Posterior vena cava (tissue), 2 donors: ENCODE results near the gene SESN1. TPM values are rescaled to one million over a fixed set of nuclear protein-coding genes. Genes with fewer than 3 reads are reported as not detected.

Source experiments
- DNase-seq: peaks from one replicate; pipeline ENCODE4 v3.0.0-alpha.2; 2020; ENCODE audit warnings: low spot score
- intact Hi-C, 2 donors: fragments of 100-400 bp; cut with DNase I; formaldehyde crosslinking; loops; one replicate each; pipeline versions ENCODE4 v1.14.1 to v1.14.2; 2022 to 2023
- total RNA-seq, 2 donors: library from RNA; stranded (reverse); fragmentation: NEBNext Ultra II Directional; extraction: Animal tissue kit (Norgen Biotek cat#: 25700); gene quantifications; one replicate each; pipeline ENCODE4 v1.2.1, GENCODE V29; 2021
- donor health status: DM: yes; HTN: yes; CAD: no.
- donor health status: DM: yes; HTN: yes; CAD: no.

Gene SESN1
- total RNA-seq, 2 donors from 2014 or later: 25.3 to 33.8 TPM

DNA sequence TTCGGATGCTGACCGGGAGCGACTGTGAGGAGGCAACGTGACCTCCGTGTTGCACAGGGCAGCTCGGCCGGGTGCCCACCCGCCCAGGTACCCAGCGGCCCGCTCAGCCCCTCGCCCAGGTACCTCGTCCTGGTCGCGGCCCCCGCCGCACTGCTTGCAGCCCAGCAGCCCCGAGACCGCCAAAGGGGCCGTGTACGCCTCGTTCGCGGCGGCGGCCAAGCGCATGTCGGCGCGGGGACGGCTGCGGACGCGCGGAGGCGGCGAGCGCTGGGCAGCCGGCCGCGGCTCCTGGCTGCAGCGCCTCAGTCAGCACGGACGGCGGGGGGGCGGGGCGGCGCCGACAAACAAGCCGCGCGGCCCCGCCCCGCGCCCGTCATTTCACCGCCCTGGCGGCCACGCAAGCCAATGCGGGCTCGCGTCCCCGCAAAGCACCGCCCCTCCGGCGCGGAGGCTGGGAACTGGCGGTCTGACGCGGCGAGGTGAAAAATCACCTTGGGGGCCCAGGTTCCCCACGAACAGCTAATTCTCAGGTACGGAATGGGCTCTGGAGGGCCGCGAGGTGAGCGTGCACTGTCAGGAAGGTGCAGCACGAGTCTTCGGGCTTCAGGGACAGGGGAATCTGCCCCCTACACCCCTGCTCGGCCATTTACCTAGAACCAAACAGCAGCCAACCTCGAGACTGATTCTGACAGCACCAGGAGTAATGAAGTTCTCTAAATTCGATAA lies 85.2 kb downstream of the SESN1 start:
- intact Hi-C loops: loop anchor here in 1 of 2 donors (10.0 kb wide), 1 partner anchor 65 kb away; no protein-coding TSS in a partner anchor
- peak; percentile 98 for DNase-seq

DNA sequence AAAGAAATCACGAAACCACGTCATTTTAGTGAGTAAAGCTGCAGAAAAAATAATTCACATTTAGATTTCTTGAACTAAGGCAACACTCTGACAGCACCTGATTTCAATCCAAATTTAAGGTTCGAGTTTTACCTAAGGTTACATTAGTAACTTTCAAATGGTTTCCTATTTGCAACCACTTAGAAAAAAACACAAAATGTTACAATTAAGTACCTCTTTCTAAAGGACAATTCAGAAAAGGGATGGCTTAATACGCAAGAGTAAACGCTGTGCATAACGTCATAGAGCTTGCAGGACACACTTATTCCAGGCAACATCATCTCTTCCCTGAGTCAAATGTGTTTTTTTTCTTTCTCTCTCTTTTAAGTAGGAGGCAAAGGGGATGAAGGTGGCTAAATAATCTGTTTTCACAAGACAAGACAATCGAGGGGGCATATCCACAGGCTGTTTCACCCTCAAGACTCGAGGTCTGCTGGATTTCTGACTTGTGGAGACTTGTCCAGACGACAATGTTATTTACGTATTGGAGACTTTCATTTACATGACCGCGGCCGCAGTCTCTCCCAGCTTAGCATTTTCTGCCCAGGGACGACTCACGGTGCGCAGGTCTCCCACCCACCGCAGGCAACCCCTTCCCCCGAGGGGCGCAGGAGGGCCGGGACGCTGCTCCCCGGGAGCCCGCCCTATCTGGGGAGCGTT lies 86.0 kb downstream of the SESN1 start:
- intact Hi-C loops: loop anchor here in 1 of 2 donors (10.0 kb wide), 1 partner anchor 66 kb away; no protein-coding TSS in a partner anchor
- no peak for DNase-seq

DNA sequence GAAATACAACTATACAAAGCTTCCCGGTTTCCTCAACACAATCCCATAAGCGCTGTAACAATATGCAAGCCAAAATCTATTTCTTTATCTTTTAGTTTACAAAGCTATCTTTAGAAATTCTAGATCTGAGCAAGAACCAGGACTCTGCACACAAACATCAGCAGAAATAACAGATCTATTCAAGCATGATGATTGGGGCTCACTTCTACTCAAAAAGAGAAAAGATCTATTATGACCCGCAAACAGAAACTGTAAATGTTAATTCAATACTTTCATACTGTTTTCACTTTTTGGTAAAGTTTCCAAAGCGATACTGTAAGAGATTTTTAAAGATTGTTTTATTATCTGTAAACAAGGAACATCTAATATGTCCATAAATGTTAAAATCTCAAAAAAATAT lies 86.6 kb downstream of the SESN1 start:
- DNase-seq: no peak

DNA sequence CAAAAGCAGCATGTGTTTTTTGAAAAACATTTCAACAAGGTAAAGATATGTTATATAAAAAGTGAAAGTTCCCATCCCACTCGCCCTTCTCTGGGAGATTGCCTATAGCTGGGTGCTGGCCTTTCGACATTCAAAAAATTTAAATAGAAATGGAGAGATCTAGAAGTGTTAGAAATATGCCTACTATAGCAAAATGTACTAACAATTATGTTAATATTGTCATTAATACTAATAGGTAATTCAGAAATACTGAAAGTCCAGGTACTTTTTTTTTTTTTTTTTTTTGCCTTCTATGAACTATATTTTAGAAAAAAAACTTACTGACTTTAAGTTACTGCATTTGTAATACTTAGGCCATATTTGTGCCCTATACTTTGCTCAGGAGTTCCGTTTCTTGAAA lies 87.1 kb downstream of the SESN1 start:
- intact Hi-C loops: loop anchor here in 1 of 2 donors (10.0 kb wide), 1 partner anchor 67 kb away; no protein-coding TSS in a partner anchor

More for the DNA sequence above, 86.6 kb downstream of the SESN1 start:
- intact Hi-C loops: loop anchor here in 1 of 2 donors (10.0 kb wide), 1 partner anchor 67 kb away; no protein-coding TSS in a partner anchor

DNA sequence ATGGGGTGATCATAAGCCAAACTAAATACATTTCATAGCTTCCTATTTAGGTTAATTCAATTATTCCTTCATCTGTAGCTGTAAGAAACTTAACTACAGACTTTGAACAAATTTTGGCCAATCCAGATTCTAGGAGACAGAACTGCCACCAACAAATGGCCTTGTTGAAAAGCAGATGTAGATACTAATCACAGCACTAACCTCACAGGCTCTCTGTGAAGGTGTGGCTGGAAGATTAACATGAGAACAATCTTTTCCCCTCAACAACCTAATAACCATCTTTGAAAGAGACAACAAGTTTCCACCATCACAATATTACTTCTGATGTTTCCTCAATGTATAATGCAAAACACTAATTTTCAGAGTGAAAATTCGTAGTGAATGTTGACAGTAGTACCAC lies 87.8 kb downstream of the SESN1 start:
- DNase-seq: no peak
- intact Hi-C loops: loop anchor here in 1 of 2 donors (10.0 kb wide), 1 partner anchor 68 kb away; no protein-coding TSS in a partner anchor

More for the DNA sequence above, 87.1 kb downstream of the SESN1 start:
- DNase-seq: no peak

DNA sequence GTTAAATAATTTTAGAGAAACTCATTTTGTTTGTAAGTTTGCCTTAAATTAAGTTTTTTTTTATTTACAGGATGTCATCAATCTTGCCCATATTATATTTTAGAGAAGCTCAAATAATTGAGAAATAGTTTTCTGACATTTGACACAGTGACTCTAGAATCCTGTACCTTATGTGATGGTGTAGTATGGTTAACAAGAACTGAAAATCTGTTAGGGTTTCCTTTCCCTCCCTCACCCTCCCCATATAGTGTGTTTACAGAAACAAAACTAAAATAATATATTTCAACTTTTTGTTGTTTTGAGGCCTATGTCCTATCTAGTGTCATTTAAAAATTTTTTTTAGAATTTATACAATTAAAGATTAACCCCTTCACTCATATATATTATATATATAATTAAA lies 91.8 kb downstream of the SESN1 start:
- DNase-seq: no peak
- intact Hi-C loops: loop anchor here in 1 of 2 donors (10.0 kb wide), 1 partner anchor 72 kb away; no protein-coding TSS in a partner anchor

DNA sequence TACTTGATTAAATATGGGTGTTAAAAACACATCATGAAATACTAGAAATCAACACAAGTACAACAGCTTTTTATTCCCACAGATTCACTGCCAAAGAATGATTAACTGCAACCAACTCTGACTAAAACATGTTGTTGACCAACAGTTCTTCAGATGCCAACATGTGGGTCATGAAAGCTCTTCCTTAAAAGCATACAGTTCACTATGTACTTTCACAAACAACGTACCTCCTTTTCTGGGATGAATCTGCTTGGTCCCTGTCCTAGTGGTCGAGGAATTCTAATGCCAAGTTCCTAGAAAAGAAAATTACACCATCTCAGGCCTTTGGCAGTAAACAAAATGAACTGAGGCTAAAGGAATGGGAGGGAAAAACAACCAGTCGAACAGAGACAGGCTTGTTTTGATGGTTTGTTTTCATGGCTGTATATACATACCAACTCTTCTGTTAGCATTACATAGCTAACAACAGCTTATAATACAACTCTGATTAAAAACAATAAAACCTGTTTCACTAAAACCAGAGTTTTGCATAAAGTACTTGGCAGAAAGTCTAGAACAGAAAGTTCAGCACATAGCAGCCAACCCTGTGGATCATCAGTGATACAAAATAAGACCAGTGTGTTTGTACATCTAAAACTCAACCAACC lies 92.5 kb downstream of the SESN1 start:
- intact Hi-C loops: loop anchor here in 1 of 2 donors (10.0 kb wide), 1 partner anchor 73 kb away; no protein-coding TSS in a partner anchor
- no peak for DNase-seq

DNA sequence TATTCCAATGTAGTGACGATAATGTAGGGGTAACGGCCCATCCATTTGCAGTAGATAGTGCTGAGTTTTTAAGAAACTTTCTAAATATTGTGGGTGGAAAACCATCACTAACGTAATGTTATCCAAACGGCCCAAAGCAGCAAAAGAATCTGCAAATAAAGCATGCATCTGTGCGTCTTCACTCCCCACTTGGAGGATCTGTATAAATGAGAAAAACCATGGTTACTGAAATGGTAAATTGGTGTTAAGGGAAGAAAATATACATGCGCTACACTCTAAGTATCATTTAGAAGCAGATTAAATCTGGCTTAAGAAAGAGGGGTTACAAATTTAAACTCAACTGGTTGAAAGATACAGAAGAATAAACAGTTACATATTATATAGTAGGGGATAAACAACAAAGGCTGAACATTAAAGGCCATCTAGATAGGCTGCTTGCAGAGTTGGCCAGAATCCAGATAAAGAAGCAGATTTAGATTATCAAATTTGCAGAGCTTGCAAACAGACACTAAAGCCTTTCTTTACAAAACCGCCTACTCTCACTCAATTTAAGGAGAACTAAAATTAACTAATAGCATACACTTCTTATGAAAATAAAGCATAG lies 93.3 kb downstream of the SESN1 start:
- DNase-seq: no peak
- intact Hi-C loops: loop anchor here in 1 of 2 donors (10.0 kb wide), 1 partner anchor 73 kb away; no protein-coding TSS in a partner anchor

DNA sequence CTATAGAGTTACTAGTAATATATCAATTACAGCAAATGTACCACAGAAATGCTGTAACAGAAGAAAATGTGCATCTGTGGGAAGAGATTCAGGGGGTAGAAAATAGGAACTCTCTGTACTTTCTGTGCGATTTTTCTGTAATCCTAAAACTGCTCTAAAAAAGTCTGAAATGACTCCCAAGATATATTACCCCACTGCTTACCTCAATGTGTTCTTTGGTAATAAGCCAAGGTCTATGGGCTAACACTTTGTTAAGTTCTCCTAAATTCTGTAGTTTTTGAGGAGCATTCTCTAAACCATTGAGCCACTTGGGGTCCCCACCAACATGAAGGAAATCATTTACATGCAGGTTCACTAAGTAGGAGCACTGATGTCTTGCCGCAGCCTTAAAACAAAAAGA lies 94.4 kb downstream of the SESN1 start:
- no peak for DNase-seq
- intact Hi-C loops: loop anchor here in 1 of 2 donors (10.0 kb wide), 1 partner anchor 75 kb away; no protein-coding TSS in a partner anchor

DNA sequence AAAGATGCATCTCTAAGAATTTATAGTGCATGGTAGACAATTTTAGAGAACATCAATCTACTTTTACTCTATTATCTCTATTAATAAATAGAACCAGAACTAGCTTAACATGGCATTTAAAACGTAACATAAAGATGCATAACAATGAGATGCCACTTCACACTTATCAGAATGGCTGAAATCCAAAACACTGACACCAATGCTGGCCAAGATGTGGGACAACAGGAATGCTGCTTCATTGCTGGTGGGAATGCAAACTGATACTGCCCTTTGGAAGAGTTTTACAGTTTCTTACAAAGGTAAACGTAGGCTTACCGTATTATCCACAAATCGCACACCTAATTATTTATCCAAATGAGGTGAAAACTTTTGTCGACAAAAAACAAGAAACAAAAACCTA lies 95.2 kb downstream of the SESN1 start:
- intact Hi-C loops: no loop called here
- no peak for DNase-seq

DNA sequence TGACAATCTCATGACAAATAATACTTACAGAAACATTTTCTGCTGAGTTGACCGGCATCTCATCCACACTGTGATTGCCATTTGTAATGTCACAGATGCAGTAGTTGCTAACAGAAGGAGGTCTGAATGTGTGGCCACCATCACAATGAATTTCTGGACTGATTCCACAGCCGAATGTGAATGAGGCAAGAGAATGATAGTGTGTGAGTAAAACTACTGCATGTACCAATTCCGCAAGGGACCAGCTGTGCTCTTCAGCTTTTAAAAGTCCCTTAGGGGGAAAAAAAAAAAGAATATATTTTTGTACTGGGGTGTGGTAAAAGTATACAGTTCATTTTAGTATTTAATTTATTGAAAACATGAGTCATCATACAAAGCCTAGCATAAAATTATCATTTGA lies 96.2 kb downstream of the SESN1 start:
- intact Hi-C loops: no loop called here
- no peak for DNase-seq

DNA sequence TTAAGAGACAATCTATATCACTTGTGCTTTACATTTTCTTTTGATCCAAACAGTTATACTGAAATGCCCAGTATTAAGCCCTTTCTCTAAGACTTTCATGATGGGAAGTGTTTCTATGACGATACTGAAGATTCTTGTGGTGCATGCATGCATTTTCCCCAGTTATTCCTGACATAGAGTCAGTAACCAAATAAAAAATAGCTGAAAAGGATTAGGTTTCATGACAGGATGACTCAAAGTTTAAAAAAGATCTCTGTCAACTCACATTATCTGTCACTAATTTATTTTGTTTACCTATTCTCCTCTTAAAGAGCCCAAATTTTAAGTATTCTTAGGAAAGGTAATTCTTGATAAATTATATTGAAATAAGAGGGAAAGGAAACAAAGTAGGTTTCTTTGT lies 98.4 kb downstream of the SESN1 start:
- DNase-seq: no peak
- intact Hi-C loops: no loop called here

DNA sequence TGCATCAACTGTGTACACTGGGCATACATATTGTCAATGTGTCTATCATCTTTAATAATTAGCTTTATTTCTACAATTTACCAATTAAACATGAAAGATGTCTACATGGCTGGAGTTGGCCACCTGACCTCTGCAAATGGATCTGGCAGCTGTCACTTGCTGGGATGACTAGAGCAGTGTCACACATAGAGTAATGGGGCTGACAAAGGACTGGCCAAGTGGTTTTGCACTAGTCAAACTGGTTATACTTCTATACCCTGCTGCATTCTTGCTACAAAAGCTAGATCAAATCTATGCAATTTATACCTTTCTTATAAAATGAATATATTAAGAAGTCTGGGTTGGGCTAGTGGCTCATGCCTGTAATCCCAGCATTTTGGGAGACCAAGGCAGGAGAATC lies 99.3 kb downstream of the SESN1 start:
- no peak for DNase-seq
- intact Hi-C loops: no loop called here

DNA sequence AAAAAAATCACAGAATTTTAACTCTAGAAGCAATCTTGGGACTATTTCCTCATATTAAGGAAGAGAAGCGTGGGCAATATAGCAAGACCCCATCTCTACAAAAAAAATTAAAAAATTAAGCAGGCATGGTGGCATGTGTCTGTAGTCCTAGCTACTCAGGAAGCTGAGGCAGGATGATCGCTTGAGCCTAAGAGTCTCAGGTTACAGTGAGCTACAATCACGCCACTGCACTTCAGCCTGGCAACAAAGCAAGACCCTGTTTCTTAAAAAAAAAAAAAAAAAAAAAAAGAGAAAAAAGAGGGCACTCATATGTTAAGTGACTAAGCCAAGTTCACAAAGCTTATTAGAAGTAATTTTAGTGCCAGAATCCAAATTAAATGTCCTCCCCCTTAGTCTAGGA lies 100.8 kb downstream of the SESN1 start:
- intact Hi-C loops: no loop called here

DNA sequence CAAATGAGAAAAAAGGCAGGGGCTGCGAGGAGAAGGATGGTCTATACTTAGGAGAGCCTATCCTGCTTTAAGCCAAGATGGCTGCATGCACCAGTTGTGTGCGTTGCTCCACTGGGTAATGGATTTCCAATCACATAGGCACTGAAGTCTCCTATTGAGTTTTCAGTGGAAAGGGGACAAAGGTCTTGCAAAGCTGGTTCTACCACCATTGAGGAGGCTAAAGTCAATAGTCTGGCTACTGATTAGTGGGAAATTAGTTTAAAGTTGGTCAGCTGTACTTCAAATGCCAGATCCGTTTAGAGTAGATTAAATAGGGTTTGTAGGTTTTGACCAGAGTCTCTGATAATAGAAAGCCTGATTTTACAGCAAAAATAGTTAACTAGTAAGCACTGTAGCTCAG lies 104.9 kb downstream of the SESN1 start:
- intact Hi-C loops: no loop called here
- DNase-seq: no peak

More for the DNA sequence above, 100.8 kb downstream of the SESN1 start:
- no peak for DNase-seq

DNA sequence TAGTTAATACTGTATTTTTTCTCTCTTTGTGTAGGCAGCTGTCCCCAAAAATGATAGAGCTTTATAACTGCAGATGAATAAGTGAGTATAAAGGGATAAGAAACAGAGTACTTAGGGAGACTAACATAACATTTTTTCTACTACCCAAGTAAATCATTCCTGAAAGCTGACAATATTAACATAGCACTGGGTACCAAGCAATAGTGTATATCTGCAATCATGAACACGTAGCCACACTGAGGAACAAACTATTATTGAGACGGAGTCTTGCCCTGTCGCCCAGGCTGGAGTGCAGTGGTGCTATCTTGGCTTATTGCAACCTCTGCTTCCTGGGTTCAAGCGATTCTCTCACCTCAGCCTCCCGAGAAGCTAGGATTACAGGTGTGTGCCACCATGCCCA lies 105.9 kb downstream of the SESN1 start:
- DNase-seq: no peak
- intact Hi-C loops: no loop called here

DNA sequence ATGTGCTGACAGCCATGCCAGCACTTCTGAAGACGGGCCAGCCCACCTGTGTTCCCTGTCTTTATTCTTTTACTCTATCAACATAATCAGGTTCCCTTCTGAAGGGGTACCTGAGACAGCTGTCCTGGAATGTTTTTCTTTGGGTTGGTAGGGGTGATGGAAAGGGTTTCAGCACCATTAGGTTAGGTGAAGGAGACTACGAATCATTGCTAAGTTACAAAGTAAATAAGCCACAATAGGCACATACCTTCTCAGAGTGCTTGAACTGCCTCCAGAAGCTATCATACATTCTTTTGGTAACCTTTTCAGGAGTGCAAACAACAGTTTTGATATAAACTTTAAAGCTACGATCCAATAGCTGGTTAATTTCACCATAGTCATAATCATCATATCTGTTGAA lies 106.3 kb downstream of the SESN1 start:
- DNase-seq: no peak
- intact Hi-C loops: no loop called here

DNA sequence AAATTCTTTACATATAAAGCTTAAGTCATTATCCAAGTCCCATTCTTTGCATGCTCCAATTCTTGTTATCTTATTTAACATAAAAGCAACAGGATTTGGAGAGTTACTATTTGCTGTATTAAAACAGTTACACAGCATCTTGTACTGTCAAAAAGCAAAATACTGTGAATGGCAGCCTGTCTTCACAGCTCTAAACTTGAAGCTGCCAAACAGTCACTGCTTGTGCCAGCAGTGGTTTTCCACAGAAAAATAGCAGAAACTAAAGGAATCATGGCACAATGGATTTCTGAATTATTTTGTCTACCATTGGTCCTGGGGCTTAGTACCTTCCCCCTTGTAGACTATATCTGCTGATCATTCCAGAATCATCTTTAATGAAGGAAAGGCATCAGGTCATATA lies 107.5 kb downstream of the SESN1 start:
- intact Hi-C loops: no loop called here

DNA sequence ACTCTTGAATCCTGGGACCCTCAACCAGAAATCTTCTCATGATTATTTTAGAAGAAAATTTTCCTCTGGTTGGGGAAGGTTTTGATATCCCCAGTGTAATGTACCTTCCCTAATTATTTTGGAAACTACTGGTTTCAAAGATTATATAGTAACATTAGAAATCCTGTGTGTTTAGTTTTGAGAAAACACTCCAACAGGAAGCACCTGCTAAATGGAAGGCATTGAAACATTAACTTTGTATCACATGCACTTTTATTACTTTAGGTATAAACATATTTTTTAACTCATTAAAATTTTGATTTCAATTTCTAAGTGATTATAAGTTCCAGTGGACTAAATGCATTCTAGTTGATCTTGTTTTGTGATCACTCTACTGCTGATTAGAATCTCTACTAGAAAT lies 109.3 kb downstream of the SESN1 start:
- no peak for DNase-seq
- intact Hi-C loops: no loop called here

More for the DNA sequence above, 107.5 kb downstream of the SESN1 start:
- DNase-seq: no peak
